SK-N-SH (cell line): ENCODE data around the gene MRPS30. TPM values are rescaled to one million over a fixed set of nuclear protein-coding genes. Genes with fewer than 3 reads are reported as not detected.

Experiments
- CTCF ChIA-PET: fragments of 300-600, 350-600 bp; formaldehyde crosslinking; extraction: SDS; loops from one replicate; lab custom pipeline; 2021; lab: Yijun Ruan, JAX
- POLR2A ChIA-PET: fragments of 350-600 bp; sonication (Branson Sonifier 250); formaldehyde crosslinking; extraction: SDS; loops from one replicate; lab custom pipeline; 2020; ENCODE audit warnings: antibody characterized with exemption, inconsistent platforms; lab: Yijun Ruan, JAX
- DNase-seq: peaks from one replicate; pipeline ENCODE4 v3.0.0; 2012
- H2AFZ ChIP-seq: fragments of 200-600 bp; sonication (generic); 2 replicates; pipeline ENCODE4 v1.8.1; 2016; ENCODE audit warnings: antibody characterized with exemption, mild to moderate bottlenecking, low read depth
- H3F3A ChIP-seq: fragments of 200-600 bp; sonication (generic); replicated peaks from 2 replicates; pipeline ENCODE3; 2016; ENCODE audit warnings: antibody characterized with exemption, mild to moderate bottlenecking; ENCODE audit not compliant: insufficient read depth
- H3K27ac ChIP-seq, 2 experiments: fragments of 200-500 bp in 1 of 2; fragments of 200-600 bp in 1 of 2; sonication (Bioruptor generic) in 1 of 2; sonication (generic), shearing (Covaris generic) in 1 of 2; 2 replicates each; pipeline versions ENCODE4 v1.5.1 to v1.6.1; 2014 to 2016; ENCODE audit warnings: low read depth in 2 of 2, inconsistent platforms in 1 of 2, low read length in 1 of 2, mild to moderate bottlenecking in 1 of 2, mixed read lengths in 1 of 2
- H3K27me3 ChIP-seq: fragments of 200-600 bp; sonication (generic), shearing (Covaris generic); 2 replicates; pipeline ENCODE4 v1.6.1; 2016; ENCODE audit warnings: mixed run types; ENCODE audit not compliant: insufficient read depth
- H3K36me3 ChIP-seq, 2 experiments: fragments of 200-500 bp in 1 of 2; fragments of 200-600 bp in 1 of 2; sonication (Bioruptor generic) in 1 of 2; sonication (generic) in 1 of 2; replicated peaks in 1 of 2; 2 replicates each; pipeline versions ENCODE3 to v1.5.1; 2014 to 2016; ENCODE audit warnings: low read length in 1 of 2, mild to moderate bottlenecking in 1 of 2; ENCODE audit not compliant: insufficient read depth in 2 of 2, control insufficient read depth in 1 of 2
- H3K4me1 ChIP-seq, 2 experiments: fragments of 200-500 bp in 1 of 2; fragments of 200-600 bp in 1 of 2; sonication (Bioruptor generic) in 1 of 2; sonication (generic), shearing (Covaris generic) in 1 of 2; 2 replicates each; pipeline versions ENCODE4 v1.5.1 to v1.6.1; 2014 to 2016; ENCODE audit warnings: low read depth in 1 of 2, low read length in 1 of 2, mixed run types in 1 of 2; ENCODE audit not compliant: insufficient read depth in 2 of 2, control insufficient read depth in 1 of 2
- H3K4me2 ChIP-seq: fragments of 200-600 bp; sonication (generic), shearing (Covaris generic); 2 replicates; pipeline ENCODE4 v1.6.1; 2017; ENCODE audit warnings: mixed run types
- H3K4me3 ChIP-seq, 2 experiments: fragments of 200-500 bp in 1 of 2; fragments of 200-600 bp in 1 of 2; sonication (Bioruptor generic) in 1 of 2; sonication (generic), shearing (Covaris generic) in 1 of 2; 2 replicates each; pipeline versions ENCODE4 v1.5.1 to v1.8.1; 2014 to 2016; ENCODE audit warnings: low read depth in 2 of 2, inconsistent platforms in 1 of 2, low read length in 1 of 2, mild to moderate bottlenecking in 1 of 2, mixed read lengths in 1 of 2, moderate library complexity in 1 of 2
- H3K79me2 ChIP-seq: fragments of 200-600 bp; sonication (generic); 2 replicates; pipeline ENCODE4 v1.8.1; 2017; ENCODE audit warnings: mild to moderate bottlenecking; ENCODE audit not compliant: insufficient read depth
- H3K9ac ChIP-seq: fragments of 200-600 bp; sonication (generic); 2 replicates; pipeline ENCODE4 v1.6.1; 2017; ENCODE audit warnings: mixed run types
- H3K9me2 ChIP-seq: fragments of 200-600 bp; sonication (generic); 2 replicates; pipeline ENCODE4 v1.6.1; 2017; ENCODE audit warnings: mixed run types
- H3K9me3 ChIP-seq: fragments of 200-600 bp; sonication (generic); 2 replicates; pipeline ENCODE4 v1.6.1; 2017; ENCODE audit warnings: mixed run types, mild to moderate bottlenecking, moderate library complexity
- H4K20me1 ChIP-seq: fragments of 200-600 bp; sonication (generic); 2 replicates; pipeline ENCODE4 v1.6.1; 2017; ENCODE audit warnings: mild to moderate bottlenecking, mixed run types; ENCODE audit not compliant: insufficient read depth
- ELF1 ChIP-seq: IDR thresholded peaks from 2 replicates; pipeline ENCODE4 v1.4.0; 2012
- EP300 ChIP-seq, 2 experiments: IDR thresholded peaks; 2 replicates each; pipeline versions ENCODE4 v1.4.0 to v1.6.1; 2012; ENCODE audit warnings: borderline replicate concordance in 1 of 2, low read depth in 1 of 2, low read length in 1 of 2
- EZH2phosphoT487 ChIP-seq: fragments of 200-600 bp; sonication (generic); IDR thresholded peaks from 2 replicates; pipeline ENCODE4 v1.6.1; 2017; ENCODE audit warnings: low read depth, mixed run types, mild to moderate bottlenecking, antibody characterized with exemption, moderate library complexity, borderline replicate concordance
- FOSL2 ChIP-seq: IDR thresholded peaks from 2 replicates; pipeline ENCODE4 v1.4.0; 2012; ENCODE audit warnings: low read depth, mild to moderate bottlenecking, moderate library complexity, borderline replicate concordance
- FOXJ3 ChIP-seq: sonication (generic); formaldehyde crosslinking; IDR thresholded peaks from 2 replicates; pipeline ENCODE4 v1.5.1; 2020; ENCODE audit warnings: mild to moderate bottlenecking, missing genetic modification reagents
- GABPA ChIP-seq: IDR thresholded peaks from 2 replicates; pipeline ENCODE4 v1.4.0; 2012; ENCODE audit warnings: low read depth, mild to moderate bottlenecking
- IRF3 ChIP-seq: fragments of 150-350 bp; IDR thresholded peaks from 2 replicates; pipeline ENCODE4 v1.6.1; 2016; ENCODE audit warnings: mild to moderate bottlenecking, low read depth, low read length
- NFIC ChIP-seq: IDR thresholded peaks from 2 replicates; pipeline ENCODE4 v1.4.0; 2012; ENCODE audit warnings: borderline replicate concordance
- NRF1 ChIP-seq: IDR thresholded peaks from 2 replicates; pipeline ENCODE4 v1.6.1; 2012; ENCODE audit warnings: low read depth, mild to moderate bottlenecking, low read length
- POLR2AphosphoS5 ChIP-seq: IDR thresholded peaks from 2 replicates; pipeline ENCODE4 v1.6.1; 2012; ENCODE audit warnings: low read depth, low read length
- RAD21 ChIP-seq: IDR thresholded peaks from 2 replicates; pipeline ENCODE4 v1.6.1; 2012; ENCODE audit warnings: mild to moderate bottlenecking, low read length
- RCOR1 ChIP-seq: fragments of 150-350 bp; IDR thresholded peaks from 2 replicates; pipeline ENCODE4 v1.6.1; 2017; ENCODE audit warnings: antibody characterized with exemption, low read length
- REST ChIP-seq: IDR thresholded peaks from 2 replicates; pipeline ENCODE4 v1.6.1; 2012; ENCODE audit warnings: mild to moderate bottlenecking, low read depth, low read length, moderate library complexity
- RFX5 ChIP-seq: IDR thresholded peaks from 2 replicates; pipeline ENCODE4 v1.6.1; 2012; ENCODE audit warnings: mild to moderate bottlenecking, improper control_type of control experiment, low read length
- TAF1 ChIP-seq: IDR thresholded peaks from 2 replicates; pipeline ENCODE4 v1.6.1; 2012; ENCODE audit warnings: low read depth, mild to moderate bottlenecking, low read length, moderate library complexity, borderline replicate concordance
- ZBTB33 ChIP-seq: IDR thresholded peaks from 2 replicates; pipeline ENCODE4 v1.4.0; 2012; ENCODE audit warnings: low read depth, borderline replicate concordance
- WGBS: methylation state at CpG from one replicate; pipeline ENCODE4 v1.1.6; 2017; ENCODE audit warnings: low lambda C conversion rate; 5-methylcytosine and 5-hydroxymethylcytosine counted together
- polyA plus RNA-seq, 3 experiments: library from polyadenylated mRNA; depleted of rRNA; stranded (reverse); fragments of >200 nt; gene quantifications; 2 replicates each; pipeline ENCODE4 v1.2.3, GENCODE V29; 2012
- TF ChIP-seq, protein P1 (sequence below): IDR thresholded peaks from 2 replicates; pipeline ENCODE4 v1.4.0; 2012; ENCODE audit warnings: low read depth, borderline replicate concordance
- TF ChIP-seq, protein P2 (sequence below): IDR thresholded peaks from 2 replicates; pipeline ENCODE4; 2012

Gene MRPS30
- polyA plus RNA-seq, 1 of the 3 experiments (the other 2 are of a cell fraction), result 18.3 TPM

DNA sequence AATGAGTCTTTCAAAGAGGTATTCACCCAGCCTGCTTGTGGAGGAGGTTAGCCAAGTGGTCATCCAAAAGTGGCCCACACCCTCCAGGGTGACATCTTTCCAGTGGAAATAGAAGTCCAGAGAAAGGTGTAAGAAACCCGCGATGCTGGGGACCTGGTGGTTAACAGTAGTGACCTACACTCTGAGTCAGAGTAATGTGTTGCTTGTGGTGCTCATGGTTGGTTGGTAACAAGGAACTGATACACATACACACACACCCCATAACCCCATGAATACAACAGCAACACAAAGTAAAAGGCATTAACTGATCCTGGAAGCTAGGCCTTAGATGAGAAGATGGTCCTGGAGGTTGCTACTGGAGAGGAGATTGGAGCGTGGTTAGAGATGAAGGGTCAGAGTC, 26.9 kb downstream of the MRPS30 start:
- DNase-seq, result no peak
- Histone ChIP-seq H3K4me3 (no peak overlapping the region), H2AFZ (no peak overlapping the region), H3K4me2 (no peak overlapping the region), H3K79me2 (no peaks in the 10 kb centered on the region), H3K9me2 (no peaks in the 10 kb centered on the region), H3K9ac (no peak overlapping the region), H4K20me1 (no peaks in the 10 kb centered on the region), H3K27ac (no peak overlapping the region), H3K9me3 (0 out of 2 replicates have a peak, but pooled peaks cover 3% of the 10 kb centered on the region), H3K4me1 (no peaks in the 10 kb centered on the region), H3K36me3 (no peaks in the 10 kb centered on the region), H3K27me3 (no peaks in the 10 kb centered on the region), H3F3A (no peaks in the 10 kb centered on the region)
- WGBS, result 95% methylated on average over 3 of the region's 3 CpGs
- ChIA-PET CTCF (no interaction called here), POLR2A (no interaction called here)
- TF ChIP-seq FOXJ3 (CRISPR knock-in tag) (no peak), EZH2phosphoT487 (no peak), GABPA (no peak), NFIC (no peak), POLR2AphosphoS5 (no peak), IRF3 (no peak), RAD21 (no peak), FOSL2 (no peak), EP300 (IDR thresholded peaks at IDR 0.05; ENCODE audit: borderline replicate concordance in 1 of 2, low read depth in 1 of 2, low read length in 1 of 2) (no peak), NRF1 (no peak)
- TF ChIP-seq, protein P1, sequence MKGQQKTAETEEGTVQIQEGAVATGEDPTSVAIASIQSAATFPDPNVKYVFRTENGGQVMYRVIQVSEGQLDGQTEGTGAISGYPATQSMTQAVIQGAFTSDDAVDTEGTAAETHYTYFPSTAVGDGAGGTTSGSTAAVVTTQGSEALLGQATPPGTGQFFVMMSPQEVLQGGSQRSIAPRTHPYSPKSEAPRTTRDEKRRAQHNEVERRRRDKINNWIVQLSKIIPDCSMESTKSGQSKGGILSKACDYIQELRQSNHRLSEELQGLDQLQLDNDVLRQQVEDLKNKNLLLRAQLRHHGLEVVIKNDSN, result no peak
- TF ChIP-seq, protein P2, sequence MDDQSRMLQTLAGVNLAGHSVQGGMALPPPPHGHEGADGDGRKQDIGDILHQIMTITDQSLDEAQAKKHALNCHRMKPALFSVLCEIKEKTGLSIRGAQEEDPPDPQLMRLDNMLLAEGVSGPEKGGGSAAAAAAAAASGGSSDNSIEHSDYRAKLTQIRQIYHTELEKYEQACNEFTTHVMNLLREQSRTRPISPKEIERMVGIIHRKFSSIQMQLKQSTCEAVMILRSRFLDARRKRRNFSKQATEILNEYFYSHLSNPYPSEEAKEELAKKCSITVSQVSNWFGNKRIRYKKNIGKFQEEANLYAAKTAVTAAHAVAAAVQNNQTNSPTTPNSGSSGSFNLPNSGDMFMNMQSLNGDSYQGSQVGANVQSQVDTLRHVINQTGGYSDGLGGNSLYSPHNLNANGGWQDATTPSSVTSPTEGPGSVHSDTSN, result no peak

- no peak for TF ChIP-seq ELF1
- no peak for TF ChIP-seq TAF1
- no peak for TF ChIP-seq REST
- no peak for TF ChIP-seq ZBTB33
- no peak for TF ChIP-seq RFX5
- TF ChIP-seq, protein P1, result no peak
- no peak for TF ChIP-seq RCOR1
- Histone ChIP-seq H3K4me3 (no peak overlapping the region), H3K4me2 (no peak overlapping the region), H3K4me1 (no peaks in the 10 kb centered on the region), H3K27me3 (no peaks in the 10 kb centered on the region), H3K79me2 (no peaks in the 10 kb centered on the region), H3F3A (no peaks in the 10 kb centered on the region), H3K9me3 (no peaks in the 10 kb centered on the region), H2AFZ (no peak overlapping the region), H4K20me1 (no peaks in the 10 kb centered on the region), H3K9me2 (no peaks in the 10 kb centered on the region), H3K27ac (no peak overlapping the region), H3K36me3 (no peaks in the 10 kb centered on the region), H3K9ac (no peak overlapping the region)
- WGBS, result 0% methylated on average over 1 of the region's 1 CpG
- no peak for DNase-seq
- CTCF ChIA-PET, result no interaction called here
- POLR2A ChIA-PET, result no interaction called here
These were observed 30.4 kb downstream of the MRPS30 start for GRCh38 chr5:44839018-44839681.
